Loucy (cell line): ENCODE results near the gene USF2.

Experiments used
- H2AFZ ChIP-seq: fragments of 200-600 bp; sonication (generic); 2 replicates; pipeline ENCODE4 v1.6.0; 2016; ENCODE audit warnings: antibody characterized with exemption, mild to moderate bottlenecking, low read length, moderate library complexity
- H3F3A ChIP-seq: fragments of 200-600 bp; 2 replicates; pipeline ENCODE4 v1.6.0; 2016; ENCODE audit warnings: antibody characterized with exemption, low read depth, mild to moderate bottlenecking
- H3K27me3 ChIP-seq: fragments of 200-600 bp; sonication (generic); 2 replicates; pipeline ENCODE4 v1.6.1; 2014; ENCODE audit warnings: low read length, mild to moderate bottlenecking; ENCODE audit not compliant: insufficient read depth, poor library complexity, severe bottlenecking
- H3K36me3 ChIP-seq: fragments of 200-600 bp; sonication (generic); 2 replicates; pipeline ENCODE4 v1.6.1; 2016; ENCODE audit warnings: low read length; ENCODE audit not compliant: insufficient read depth
- H3K4me1 ChIP-seq: fragments of 200-600 bp; sonication (generic); 2 replicates; pipeline ENCODE4 v1.5.1; 2014; ENCODE audit warnings: low read length, mild to moderate bottlenecking; ENCODE audit not compliant: insufficient read depth, poor library complexity, severe bottlenecking
- H3K4me2 ChIP-seq: fragments of 200-600 bp; sonication (generic); 2 replicates; pipeline ENCODE4 v1.6.0; 2014; ENCODE audit warnings: antibody characterized with exemption, low read length, low read depth, mild to moderate bottlenecking; ENCODE audit not compliant: poor library complexity, severe bottlenecking
- H3K4me3 ChIP-seq: fragments of 200-600 bp; sonication (generic); 2 replicates; pipeline ENCODE4 v1.5.1; 2014; ENCODE audit warnings: low read length, mild to moderate bottlenecking, mixed read lengths; ENCODE audit not compliant: poor library complexity, severe bottlenecking
- H3K79me2 ChIP-seq: fragments of 200-600 bp; sonication (generic); 2 replicates; pipeline ENCODE4 v1.6.1; 2014; ENCODE audit warnings: low read length; ENCODE audit not compliant: insufficient read depth
- H3K9ac ChIP-seq: fragments of 200-600 bp; sonication (generic); 2 replicates; pipeline ENCODE4 v1.6.0; 2014; ENCODE audit warnings: mild to moderate bottlenecking, low read depth, low read length, moderate library complexity; ENCODE audit not compliant: poor library complexity, severe bottlenecking
- H3K9me2 ChIP-seq: fragments of 200-600 bp; sonication (generic); replicated peaks from 2 replicates; pipeline ENCODE4 v1.6.1; 2016; ENCODE audit warnings: low read depth, low read length, mixed read lengths
- H3K9me3 ChIP-seq: fragments of 200-600 bp; sonication (generic); 2 replicates; pipeline ENCODE4 v1.6.1; 2014; ENCODE audit warnings: mild to moderate bottlenecking, antibody characterized with exemption, low read length, low read depth; ENCODE audit not compliant: insufficient read depth
- H4K20me1 ChIP-seq: fragments of 200-600 bp; sonication (generic); 2 replicates; pipeline ENCODE4 v1.6.0; 2014; ENCODE audit warnings: antibody characterized with exemption, low read length, mild to moderate bottlenecking; ENCODE audit not compliant: insufficient read depth, poor library complexity, severe bottlenecking
- CTCF ChIP-seq: fragments of 200-600 bp; sonication (generic); conservative IDR thresholded peaks from 2 replicates; pipeline ENCODE4 v1.5.1; 2014; ENCODE audit warnings: mild to moderate bottlenecking, antibody characterized with exemption, low read length
- EZH2phosphoT487 ChIP-seq: fragments of 200-600 bp; IDR thresholded peaks from 2 replicates; pipeline ENCODE4 v1.6.1; 2018; ENCODE audit warnings: antibody characterized with exemption, mild to moderate bottlenecking, moderate library complexity, borderline replicate concordance

The USF2 gene

GRCh38 chr19:35265126-35265899, 3.4 kb upstream of the USF2 start:
- Histone ChIP-seq H3K9ac (no peak overlapping the region), H3F3A (no peaks in the 10 kb centered on the region), H3K4me3 (no peak overlapping the region), H3K36me3 (peaks cover under 1% of the 10 kb centered on the region; the same call in 1 of the 2 replicates), H2AFZ (no peak overlapping the region), H3K79me2 (peaks cover 24% of the 10 kb centered on the region), H4K20me1 (peaks cover 21% of the 10 kb centered on the region), H3K27me3 (no peaks in the 10 kb centered on the region), H3K4me2 (no peak overlapping the region), H3K4me1 (peaks cover 23% of the 10 kb centered on the region), H3K9me3 (no peaks in the 10 kb centered on the region), H3K9me2 (no peaks in the 10 kb centered on the region)
- TF ChIP-seq CTCF, result no peak

GRCh38 chr19:35265900-35266519, 2.8 kb upstream of the USF2 start:
- Histone ChIP-seq H2AFZ (no peak overlapping the region), H3K4me3 (peak overlapping the region; percentile 100), H3K9me3 (no peaks in the 10 kb centered on the region), H3K36me3 (peaks cover 7% of the 10 kb centered on the region; the same call in 1 of the 2 replicates), H3K9me2 (no peaks in the 10 kb centered on the region), H3K4me2 (peak overlapping the region; percentile 91), H3K4me1 (peaks cover 24% of the 10 kb centered on the region), H3F3A (no peaks in the 10 kb centered on the region), H3K79me2 (peaks cover 31% of the 10 kb centered on the region), H3K9ac (peak overlapping the region; percentile 96), H3K27me3 (no peaks in the 10 kb centered on the region), H4K20me1 (peaks cover 22% of the 10 kb centered on the region)
- TF ChIP-seq CTCF, result no peak
- no peak for TF ChIP-seq EZH2phosphoT487

- no peak for TF ChIP-seq EZH2phosphoT487
- peaks cover 24% of the 10 kb centered on the region for H3K4me1 ChIP-seq
- no peaks in the 10 kb centered on the region for H3K9me3 ChIP-seq
- peak overlapping the region; percentile 100 for H3K4me3 ChIP-seq
- peaks cover 22% of the 10 kb centered on the region for H4K20me1 ChIP-seq
- peak overlapping the region; percentile 96 for H3K9ac ChIP-seq
- H3K9me2 ChIP-seq, result no peaks in the 10 kb centered on the region
- no peaks in the 10 kb centered on the region for H3F3A ChIP-seq
- no peaks in the 10 kb centered on the region for H3K27me3 ChIP-seq
- peak overlapping the region; percentile 91 for H3K4me2 ChIP-seq
- H3K36me3 ChIP-seq, result peaks cover 15% of the 10 kb centered on the region; the same call in 1 of the 2 replicates
- peaks cover 38% of the 10 kb centered on the region for H3K79me2 ChIP-seq
- H2AFZ ChIP-seq, result peak overlapping the region; percentile 76; the same call in 1 of the 2 replicates
These were observed 2.0 kb upstream of the USF2 start for GRCh38 chr19:35266520-35267352.
